Keratinocyte (primary cell): ENCODE measurements around the gene RABGGTA. TPM values are rescaled to one million over a fixed set of nuclear protein-coding genes. Genes with fewer than 3 reads are reported as not detected.

Experiments used
- DNase-seq: peaks from one replicate; pipeline ENCODE4 v3.0.0-alpha.2; 2011; ENCODE audit warnings: low read depth, missing footprints, low spot score
- FAIRE-seq: peaks from 2 replicates; lab custom pipeline; 2011; peaks lifted over from hg19 to GRCh38; lab: Jason Lieb, UNC
- H2AFZ ChIP-seq: 2 replicates; pipeline ENCODE4 v1.6.0; 2012; ENCODE audit warnings: low read length, control low read depth, inconsistent platforms; ENCODE audit not compliant: control insufficient read depth
- H3K27ac ChIP-seq: 2 replicates; pipeline ENCODE4 v1.5.1; 2011; ENCODE audit warnings: low read length; ENCODE audit not compliant: control insufficient read depth, insufficient read depth
- H3K27me3 ChIP-seq: 3 replicates; pipeline ENCODE4 v1.6.0; 2011; ENCODE audit warnings: low read length; ENCODE audit not compliant: control insufficient read depth, insufficient read depth; ENCODE audit errors: extremely low read depth
- H3K36me3 ChIP-seq, 2 experiments: 2 replicates in 1 of 2; 3 replicates in 1 of 2; pipeline ENCODE4 v1.5.1; 2011; ENCODE audit warnings: low read length in 2 of 2, mild to moderate bottlenecking in 1 of 2; ENCODE audit not compliant: control insufficient read depth in 2 of 2, insufficient read depth in 2 of 2; ENCODE audit errors: extremely low read depth in 1 of 2
- H3K4me1 ChIP-seq: 3 replicates; pipeline ENCODE4 v1.5.1; 2011; ENCODE audit warnings: low read length; ENCODE audit not compliant: control insufficient read depth, insufficient read depth; ENCODE audit errors: extremely low read depth
- H3K4me2 ChIP-seq: 3 replicates; pipeline ENCODE4 v1.6.0; 2011; ENCODE audit warnings: low read depth, low read length; ENCODE audit not compliant: control insufficient read depth, insufficient read depth; ENCODE audit errors: extremely low read depth
- H3K4me3 ChIP-seq, 3 experiments: fragments of 200-600 bp in 1 of 3; sonication (generic) in 1 of 3; 2 replicates in 2 of 3; 3 replicates in 1 of 3; pipeline ENCODE4 v1.5.1; 2011 to 2016; ENCODE audit warnings: low read length in 3 of 3, mild to moderate bottlenecking in 3 of 3, control low read depth in 2 of 3, inconsistent platforms in 1 of 3, low read depth in 1 of 3, mixed read lengths in 1 of 3, mixed run types in 1 of 3, moderate library complexity in 1 of 3; ENCODE audit not compliant: control insufficient read depth in 2 of 3, insufficient read depth in 2 of 3; ENCODE audit errors: extremely low read depth in 1 of 3
- H3K79me2 ChIP-seq: 2 replicates; pipeline ENCODE4 v1.6.0; 2012; ENCODE audit warnings: low read length; ENCODE audit not compliant: control insufficient read depth, insufficient read depth
- H3K9ac ChIP-seq: 3 replicates; pipeline ENCODE4 v1.6.0; 2011; ENCODE audit warnings: low read length; ENCODE audit not compliant: control insufficient read depth, insufficient read depth; ENCODE audit errors: extremely low read depth
- H3K9me1 ChIP-seq: 3 replicates; pipeline ENCODE4 v1.6.0; 2011; ENCODE audit warnings: low read length; ENCODE audit not compliant: control insufficient read depth, insufficient read depth; ENCODE audit errors: extremely low read depth
- H3K9me3 ChIP-seq: 2 replicates; pipeline ENCODE4 v1.5.1; 2012; ENCODE audit warnings: low read depth, low read length; ENCODE audit not compliant: control insufficient read depth
- H4K20me1 ChIP-seq: 3 replicates; pipeline ENCODE4 v1.6.0; 2011; ENCODE audit warnings: low read length; ENCODE audit not compliant: control insufficient read depth, insufficient read depth; ENCODE audit errors: extremely low read depth
- EZH2 ChIP-seq: IDR thresholded peaks from one replicate; pipeline ENCODE4 v1.6.1; 2012; ENCODE audit warnings: inconsistent platforms, mild to moderate bottlenecking, low read length, moderate library complexity
- dilution Hi-C: fragments of 300-500 bp; cut with MboI; formaldehyde crosslinking; loops from one replicate; pipeline ENCODE4 v1.7.0; 2020; ENCODE audit warnings: low sequenced_read_pairs; ENCODE audit not compliant: extremely low pct_ligation_motif_present
- polyA plus RNA-seq, 5 experiments: library from polyadenylated mRNA; depleted of rRNA in 3 of 5; stranded (reverse) in 3 of 5; stranded (forward) in 1 of 5; unstranded in 1 of 5; fragments of >200 nt; gene quantifications; 1 replicate in 1 of 5; 2 replicates in 3 of 5; 3 replicates in 1 of 5; pipeline versions ENCODE4 v1.2.1 to v1.2.3, GENCODE V29; 2011 to 2012; ENCODE audit warnings: missing spikeins in 2 of 5, low read depth in 1 of 5, low replicate concordance in 1 of 5
- TF ChIP-seq, protein P1 (sequence below), 3 experiments: IDR thresholded peaks in 1 of 3; conservative IDR thresholded peaks in 1 of 3; optimal IDR thresholded peaks in 1 of 3; 2 replicates in 2 of 3; 3 replicates in 1 of 3; pipeline versions ENCODE3 to v1.5.1; 2011; ENCODE audit warnings: low read length in 3 of 3, mild to moderate bottlenecking in 3 of 3, moderate library complexity in 2 of 3, control low read depth in 1 of 3, inconsistent platforms in 1 of 3; ENCODE audit not compliant: insufficient read depth in 2 of 3; ENCODE audit errors: extremely low read depth in 1 of 3

The RABGGTA gene
- polyA plus RNA-seq, 1 donor (not counting 4 experiments of a cell fraction or from before 2014, with no cell fraction given), result 29.0 TPM

- Histone ChIP-seq H3K4me3 (no peak overlapping the region), H3K27me3 (no peaks in the 10 kb centered on the region), H3K4me1 (peaks cover 37% of the 10 kb centered on the region), H3K9me3 (no peaks in the 10 kb centered on the region), H2AFZ (no peak overlapping the region), H3K79me2 (peaks cover 29% of the 10 kb centered on the region), H3K27ac (peak overlapping the region; percentile 71), H3K9ac (peak overlapping the region; percentile 56), H3K9me1 (no peaks in the 10 kb centered on the region), H3K36me3 (peaks cover 24 to 32% of the 10 kb centered on the region in 2 experiments), H3K4me2 (peak overlapping the region; percentile 35), H4K20me1 (no peaks in the 10 kb centered on the region)
- dilution Hi-C loops, result no loop called here
- FAIRE-seq, result peak; percentile 86
- TF ChIP-seq, protein P1, sequence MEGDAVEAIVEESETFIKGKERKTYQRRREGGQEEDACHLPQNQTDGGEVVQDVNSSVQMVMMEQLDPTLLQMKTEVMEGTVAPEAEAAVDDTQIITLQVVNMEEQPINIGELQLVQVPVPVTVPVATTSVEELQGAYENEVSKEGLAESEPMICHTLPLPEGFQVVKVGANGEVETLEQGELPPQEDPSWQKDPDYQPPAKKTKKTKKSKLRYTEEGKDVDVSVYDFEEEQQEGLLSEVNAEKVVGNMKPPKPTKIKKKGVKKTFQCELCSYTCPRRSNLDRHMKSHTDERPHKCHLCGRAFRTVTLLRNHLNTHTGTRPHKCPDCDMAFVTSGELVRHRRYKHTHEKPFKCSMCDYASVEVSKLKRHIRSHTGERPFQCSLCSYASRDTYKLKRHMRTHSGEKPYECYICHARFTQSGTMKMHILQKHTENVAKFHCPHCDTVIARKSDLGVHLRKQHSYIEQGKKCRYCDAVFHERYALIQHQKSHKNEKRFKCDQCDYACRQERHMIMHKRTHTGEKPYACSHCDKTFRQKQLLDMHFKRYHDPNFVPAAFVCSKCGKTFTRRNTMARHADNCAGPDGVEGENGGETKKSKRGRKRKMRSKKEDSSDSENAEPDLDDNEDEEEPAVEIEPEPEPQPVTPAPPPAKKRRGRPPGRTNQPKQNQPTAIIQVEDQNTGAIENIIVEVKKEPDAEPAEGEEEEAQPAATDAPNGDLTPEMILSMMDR (optimal IDR thresholded peaks at IDR 0.05 in 1 of 3, IDR thresholded peaks at IDR 0.05 in 1 of 3, conservative IDR thresholded peaks at IDR 0.05 in 1 of 3; ENCODE audit: extremely low read depth in 1 of 3, insufficient read depth in 2 of 3, low read length in 3 of 3), result peak; percentile 77 to 91 (median 87)
- TF ChIP-seq EZH2, result no peak
- peak; percentile 96 for DNase-seq
Observed at GRCh38 chr14:24296341-24297157, 25.2 kb upstream of the RABGGTA start.

DNA sequence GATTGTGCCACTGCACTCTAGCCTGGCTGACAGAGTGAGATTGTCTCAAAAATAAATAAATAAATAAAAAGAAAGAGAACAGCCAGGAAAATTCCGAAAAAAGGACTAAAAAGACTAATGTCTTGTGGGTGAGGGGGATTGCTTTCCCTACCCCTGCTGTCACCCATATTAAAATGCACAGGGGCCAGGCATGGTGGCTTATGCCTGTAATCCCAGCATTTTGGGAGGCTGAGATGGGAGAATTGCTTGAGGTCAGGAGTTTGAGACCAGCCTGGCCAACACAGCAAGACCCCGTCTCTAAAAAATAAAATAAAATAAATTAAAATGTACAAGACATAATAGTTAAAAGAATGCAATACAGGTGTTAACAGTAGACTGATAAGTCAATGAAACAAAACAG lies 22.1 kb upstream of the RABGGTA start:
- Histone ChIP-seq H3K79me2 (peaks cover 12% of the 10 kb centered on the region), H3K27me3 (no peaks in the 10 kb centered on the region), H3K9me3 (no peaks in the 10 kb centered on the region), H3K27ac (no peak overlapping the region), H3K4me2 (no peak overlapping the region), H4K20me1 (no peaks in the 10 kb centered on the region), H2AFZ (no peak overlapping the region), H3K9me1 (no peaks in the 10 kb centered on the region), H3K4me1 (peaks cover 25% of the 10 kb centered on the region), H3K4me3 (no peak overlapping the region), H3K9ac (no peak overlapping the region), H3K36me3 (peaks cover 39 to 49% of the 10 kb centered on the region in 2 experiments)
- no peak for DNase-seq
- dilution Hi-C loops, result no loop called here
- FAIRE-seq, result no peak
- TF ChIP-seq, protein P1 (optimal IDR thresholded peaks at IDR 0.05 in 1 of 3, IDR thresholded peaks at IDR 0.05 in 1 of 3, conservative IDR thresholded peaks at IDR 0.05 in 1 of 3; ENCODE audit: extremely low read depth in 1 of 3, insufficient read depth in 2 of 3, low read length in 3 of 3), result no peak
- TF ChIP-seq EZH2, result no peak
